SH-SY5Y (cell line): ENCODE results near the gene SLC44A2.

Source experiments
- GATA2 ChIP-seq: IDR thresholded peaks from 2 replicates; pipeline ENCODE4 v1.6.1; 2011; ENCODE audit warnings: mild to moderate bottlenecking, low read depth, low read length
- GATA3 ChIP-seq: IDR thresholded peaks from 2 replicates; pipeline ENCODE4 v1.6.1; 2011; ENCODE audit warnings: low read depth, mild to moderate bottlenecking, low read length, moderate library complexity

The SLC44A2 gene

GRCh38 chr19:10637894-10638293 is 12.5 kb downstream of the SLC44A2 start:
- TF ChIP-seq GATA3: no peak
- no peak for TF ChIP-seq GATA2

- TF ChIP-seq GATA3 (no peak), GATA2 (no peak)
These were observed 14.5 kb downstream of the SLC44A2 start for GRCh38 chr19:10639836-10640235.

- no peak for TF ChIP-seq GATA2
- TF ChIP-seq GATA3: no peak
These were observed 15.0 kb downstream of the SLC44A2 start for GRCh38 chr19:10640361-10640760.

GRCh38 chr19:10641248-10641647 is 15.9 kb downstream of the SLC44A2 start:
- TF ChIP-seq GATA2 (no peak), GATA3 (no peak)

- no peak for TF ChIP-seq GATA2
- TF ChIP-seq GATA3: no peak
These were observed 17.3 kb downstream of the SLC44A2 start for GRCh38 chr19:10642473-10643171.

- TF ChIP-seq GATA3 (no peak), GATA2 (no peak)
These were observed 18.0 kb downstream of the SLC44A2 start for GRCh38 chr19:10643172-10643967.

GRCh38 chr19:10643968-10644259 is 18.6 kb downstream of the SLC44A2 start:
- no peak for TF ChIP-seq GATA2
- no peak for TF ChIP-seq GATA3

- TF ChIP-seq GATA3 (no peak), GATA2 (0 out of 2 replicates have a peak, but pooled peaks have one; percentile 14)
These were observed 19.1 kb downstream of the SLC44A2 start for GRCh38 chr19:10644260-10645007.

GRCh38 chr19:10646456-10647159 is 21.3 kb downstream of the SLC44A2 start:
- TF ChIP-seq GATA2 (no peak), GATA3 (no peak)

GRCh38 chr19:10648360-10648759 is 23.0 kb downstream of the SLC44A2 start:
- no peak for TF ChIP-seq GATA3
- TF ChIP-seq GATA2: no peak

GRCh38 chr19:10651851-10652250 is 26.5 kb downstream of the SLC44A2 start:
- TF ChIP-seq GATA3 (no peak), GATA2 (no peak)

GRCh38 chr19:10653482-10653731 is 28.1 kb downstream of the SLC44A2 start:
- TF ChIP-seq GATA3 (no peak), GATA2 (no peak)

GRCh38 chr19:10653732-10654609 is 28.6 kb downstream of the SLC44A2 start, which contains the start of gene ILF3:
TSS of gene ILF3 (plus strand) at chr19:10654346. CDS start at chr19:10670606, 16,260 bp downstream.
- peak; percentile 67 for TF ChIP-seq GATA2
- no peak for TF ChIP-seq GATA3
